Calu3 (cell line): ENCODE measurements around the gene TRMT2B. TPM values are rescaled to one million over a fixed set of nuclear protein-coding genes. Genes with fewer than 3 reads are reported as not detected.
"Not testable (repeated sequence)": the region's sequence is repeated elsewhere in the genome, so short reads cannot be mapped to it uniquely, and the experiment has no call there.

ENCODE experiments used
- BruUV-seq: library from RNA; stranded (reverse); fragments of 400-500 nt; replicated peaks from 2 replicates; lab custom pipeline; 2021; lab: Mats Ljungman, UMichigan
- CTCF ChIA-PET: fragments of 300-600 bp; sonication (Branson Sonifier 250); formaldehyde crosslinking; loops from one replicate; lab custom pipeline; 2022; ENCODE audit warnings: antibody characterized with exemption; lab: Charles Lee
- DNase-seq: peaks from one replicate; pipeline ENCODE4 v3.0.0; 2022
- H3K27ac Mint-ChIP-seq: one replicate; pipeline ENCODE4 v1.8.0; 2022; ENCODE audit warnings: mixed read lengths; ENCODE audit not compliant: unreplicated experiment
- H3K27me3 Mint-ChIP-seq: one replicate; pipeline ENCODE4 v1.8.0; 2022; ENCODE audit warnings: mixed read lengths; ENCODE audit not compliant: unreplicated experiment
- H3K36me3 Mint-ChIP-seq: one replicate; pipeline ENCODE4 v1.8.0; 2022; ENCODE audit warnings: mild to moderate bottlenecking, moderate library complexity, mixed read lengths; ENCODE audit not compliant: insufficient read depth, unreplicated experiment
- H3K4me1 Mint-ChIP-seq: one replicate; pipeline ENCODE4 v1.8.0; 2022; ENCODE audit warnings: mild to moderate bottlenecking, low read depth, mixed read lengths; ENCODE audit not compliant: unreplicated experiment
- H3K4me3 Mint-ChIP-seq: one replicate; pipeline ENCODE4 v1.8.0; 2022; ENCODE audit warnings: mild to moderate bottlenecking, low read depth, moderate library complexity, mixed read lengths; ENCODE audit not compliant: unreplicated experiment
- H3K9me3 Mint-ChIP-seq: one replicate; pipeline ENCODE4 v1.8.0; 2022; ENCODE audit warnings: low read depth, mixed read lengths; ENCODE audit not compliant: unreplicated experiment
- CTCF ChIP-seq: fragments of 200-600 bp; IDR thresholded peaks from one replicate; pipeline ENCODE4 v1.8.0; 2022; ENCODE audit warnings: antibody characterized with exemption; ENCODE audit not compliant: unreplicated experiment
- intact Hi-C: fragments of 100-400 bp; cut with micrococcal nuclease; formaldehyde crosslinking; loops from one replicate; pipeline ENCODE4 v1.10.0; 2022; ENCODE audit not compliant: unreplicated experiment
- total RNA-seq: library from RNA; stranded (reverse); gene quantifications from 2 replicates; pipeline ENCODE4 v1.2.3, GENCODE V29; 2022

Gene TRMT2B
- total RNA-seq, 1 experiment from 2014 or later: 18.5 TPM

GRCh38 chrX:101025126-101025525 is 26.8 kb downstream of the TRMT2B start:
- H3K27me3 Mint-ChIP-seq: no peaks in the 10 kb centered on the region
- no peak for TF ChIP-seq CTCF
- BruUV-seq: no TSS peak
- H3K36me3 Mint-ChIP-seq: peaks cover 7% of the 10 kb centered on the region
- H3K4me3 Mint-ChIP-seq: no peak overlapping the region
- H3K9me3 Mint-ChIP-seq: no peaks in the 10 kb centered on the region
- no peak for DNase-seq
- CTCF ChIA-PET: no interaction called here
- no peaks in the 10 kb centered on the region for H3K4me1 Mint-ChIP-seq
- no peak overlapping the region for H3K27ac Mint-ChIP-seq
- intact Hi-C loops: no loop called here

- no TSS peak for BruUV-seq
- Mint-ChIP-seq H3K4me1 (no peaks in the 10 kb centered on the region), H3K9me3 (no peaks in the 10 kb centered on the region), H3K27ac (no peak overlapping the region), H3K4me3 (no peak overlapping the region), H3K27me3 (no peaks in the 10 kb centered on the region), H3K36me3 (peaks cover 12% of the 10 kb centered on the region)
- no peak for TF ChIP-seq CTCF
- CTCF ChIA-PET: no interaction called here
- intact Hi-C loops: no loop called here
- no peak for DNase-seq
Measured at GRCh38 chrX:101022020-101022419, 29.9 kb downstream of the TRMT2B start.

- H3K9me3 Mint-ChIP-seq, DNase-seq, H3K4me1 Mint-ChIP-seq, BruUV-seq, CTCF ChIA-PET, intact Hi-C loops, H3K27ac Mint-ChIP-seq, H3K4me3 Mint-ChIP-seq, H3K27me3 Mint-ChIP-seq: not testable (repeated sequence)
- peaks cover 15% of the 10 kb centered on the region for H3K36me3 Mint-ChIP-seq
Measured at GRCh38 chrX:101012031-101012430, 39.9 kb downstream of the TRMT2B start.

- no peak overlapping the region for H3K27ac Mint-ChIP-seq
Measured at GRCh38 chrX:101009090-101009489, 42.8 kb downstream of the TRMT2B start.

More at GRCh38 chrX:101009090-101009489, 42.8 kb downstream of the TRMT2B start:
- CTCF ChIA-PET: no interaction called here
- no peak for DNase-seq
- no TSS peak for BruUV-seq
- Mint-ChIP-seq H3K4me1 (no peaks in the 10 kb centered on the region), H3K27me3 (no peaks in the 10 kb centered on the region), H3K4me3 (no peak overlapping the region), H3K36me3 (peaks cover 27% of the 10 kb centered on the region), H3K9me3 (no peaks in the 10 kb centered on the region)
- TF ChIP-seq CTCF: no peak
- intact Hi-C loops: no loop called here
